Raji (cell line): ENCODE results near the gene ATP2A3.

Experiments used
- POLR2A ChIP-seq: IDR thresholded peaks from 2 replicates; pipeline ENCODE4 v1.6.1; 2011; ENCODE audit warnings: low read depth, low read length, control low read depth; ENCODE audit not compliant: insufficient read depth

ATP2A3 gene

GRCh38 chr17:3890878-3891219 lies 73.4 kb downstream of the ATP2A3 start:
- TF ChIP-seq POLR2A = no peak

GRCh38 chr17:3890082-3890877 lies 74.0 kb downstream of the ATP2A3 start:
- TF ChIP-seq POLR2A = no peak

GRCh38 chr17:3889325-3890012 lies 74.8 kb downstream of the ATP2A3 start:
- no peak for TF ChIP-seq POLR2A

GRCh38 chr17:3888343-3889171 lies 75.7 kb downstream of the ATP2A3 start:
- TF ChIP-seq POLR2A = no peak

- TF ChIP-seq POLR2A = no peak
Observed at GRCh38 chr17:3887804-3888203, 76.4 kb downstream of the ATP2A3 start.

- no peak for TF ChIP-seq POLR2A
Observed at GRCh38 chr17:3887394-3887793, 76.8 kb downstream of the ATP2A3 start.

- TF ChIP-seq POLR2A = no peak
Observed at GRCh38 chr17:3886776-3887175, 77.5 kb downstream of the ATP2A3 start.

GRCh38 chr17:3885970-3886369 lies 78.3 kb downstream of the ATP2A3 start:
- no peak for TF ChIP-seq POLR2A

GRCh38 chr17:3885271-3885670 lies 79.0 kb downstream of the ATP2A3 start:
- no peak for TF ChIP-seq POLR2A

GRCh38 chr17:3884188-3884587 lies 80.0 kb downstream of the ATP2A3 start:
- TF ChIP-seq POLR2A = no peak

GRCh38 chr17:3882276-3882675 lies 82.0 kb downstream of the ATP2A3 start:
- TF ChIP-seq POLR2A = no peak

- TF ChIP-seq POLR2A = no peak
Observed at GRCh38 chr17:3880983-3881382, 83.3 kb downstream of the ATP2A3 start.

- no peak for TF ChIP-seq POLR2A
Observed at GRCh38 chr17:3879591-3880417, 84.4 kb downstream of the ATP2A3 start.

- TF ChIP-seq POLR2A = no peak
Observed at GRCh38 chr17:3879186-3879585, 85.1 kb downstream of the ATP2A3 start.

GRCh38 chr17:3877220-3877619 lies 87.0 kb downstream of the ATP2A3 start:
- TF ChIP-seq POLR2A = no peak
